K562 (cell line): ENCODE results near the gene MEGF11. TPM values are rescaled to one million over a fixed set of nuclear protein-coding genes. Genes with fewer than 3 reads are reported as not detected.
A peak's percentile ranks its signal among the peaks of the same experiment; 100 is the strongest.

ENCODE experiments used
- CC2D1A ChIP-seq: fragments of 450-650 bp; IDR thresholded peaks from 2 replicates; pipeline ENCODE4 v1.6.1; 2017; ENCODE audit warnings: mild to moderate bottlenecking
- CHCHD3 ChIP-seq: fragments of 250-450 bp; sonication (Bioruptor Pico); IDR thresholded peaks from 2 replicates; pipeline ENCODE4 v2.1.2; 2022; ENCODE audit warnings: mild to moderate bottlenecking
- ESRRB ChIP-seq: fragments of 250-450 bp; sonication (Bioruptor Pico); IDR thresholded peaks from 2 replicates; pipeline ENCODE4 v1.5.0; 2020; ENCODE audit warnings: mild to moderate bottlenecking, moderate library complexity, borderline replicate concordance
- FOXA1 ChIP-seq: fragments of 450-650 bp; IDR thresholded peaks from 2 replicates; pipeline ENCODE4 v1.6.1; 2016; ENCODE audit warnings: mild to moderate bottlenecking, borderline replicate concordance
- HDAC6 ChIP-seq: IDR thresholded peaks from 2 replicates; pipeline ENCODE4 v1.6.1; 2012; ENCODE audit warnings: low read depth, mild to moderate bottlenecking, control low read depth, inconsistent platforms, low read length, moderate library complexity
- HEY1 ChIP-seq: fragments of 250-450 bp; sonication (Bioruptor Pico); IDR thresholded peaks from 2 replicates; pipeline ENCODE4 v1.5.0; 2020; ENCODE audit warnings: mild to moderate bottlenecking, moderate library complexity, borderline replicate concordance
- HMGN3 ChIP-seq: IDR thresholded peaks from 2 replicates; pipeline ENCODE4 v1.6.1; 2011; ENCODE audit warnings: borderline replicate concordance, low read depth, mild to moderate bottlenecking, mixed read lengths, low read length; ENCODE audit not compliant: insufficient read length; ENCODE audit errors: extremely low read depth
- IRF9 ChIP-seq: fragments of 450-650 bp; IDR thresholded peaks from 2 replicates; pipeline ENCODE4 v1.6.1; 2016; ENCODE audit warnings: missing biosample characterization, missing genetic modification characterization
- KAT8 ChIP-seq: fragments of 450-650 bp; IDR thresholded peaks from 2 replicates; pipeline ENCODE4 v1.6.1; 2016; ENCODE audit warnings: low read depth, mild to moderate bottlenecking
- KLF6 ChIP-seq: fragments of 250-450 bp; sonication (Bioruptor Pico); IDR thresholded peaks from 2 replicates; pipeline ENCODE4 v1.4.0; 2020; ENCODE audit warnings: mild to moderate bottlenecking, moderate library complexity, borderline replicate concordance
- LCOR ChIP-seq: sonication (generic); formaldehyde crosslinking; IDR thresholded peaks from 2 replicates; pipeline ENCODE4 v1.8.0; 2022; ENCODE audit warnings: mild to moderate bottlenecking, missing genetic modification reagents
- PHB2 ChIP-seq: fragments of 450-650 bp; IDR thresholded peaks from 2 replicates; pipeline ENCODE4 v1.6.1; 2017; ENCODE audit warnings: low read depth
- SMC3 ChIP-seq: conservative IDR thresholded peaks from 2 replicates; pipeline ENCODE4 v1.6.1; 2011; ENCODE audit warnings: low read depth, low read length, improper control_type of control experiment; ENCODE audit not compliant: insufficient read depth
- SOX6 ChIP-seq: fragments of 450-650 bp; IDR thresholded peaks from 2 replicates; pipeline ENCODE4 v1.6.1; 2014; ENCODE audit warnings: mild to moderate bottlenecking
- TCF15 ChIP-seq: fragments of 250-450 bp; sonication (Bioruptor Pico); IDR thresholded peaks from 2 replicates; pipeline ENCODE4 v1.8.0; 2022; ENCODE audit warnings: moderate library complexity, mild to moderate bottlenecking, inconsistent platforms
- TCF3 ChIP-seq: sonication (generic); formaldehyde crosslinking; IDR thresholded peaks from 2 replicates; pipeline ENCODE4 v1.4.0; 2020; ENCODE audit warnings: mild to moderate bottlenecking, missing genetic modification reagents
- TRIM24 ChIP-seq, 2 experiments: fragments of 450-650 bp; IDR thresholded peaks; 2 replicates each; pipeline ENCODE4 v1.6.1; 2016
- U2AF1 ChIP-seq: fragments of 200-400 bp; formaldehyde crosslinking; optimal IDR thresholded peaks from 2 replicates; pipeline ENCODE3; 2017; ENCODE audit warnings: mild to moderate bottlenecking, low read depth, low read length, moderate library complexity
- ZBTB2 ChIP-seq: fragments of 450-650 bp; IDR thresholded peaks from 2 replicates; pipeline ENCODE4 v1.6.1; 2016; ENCODE audit warnings: antibody characterized with exemption
- ZBTB7A ChIP-seq: IDR thresholded peaks from 2 replicates; pipeline ENCODE4 v1.6.1; 2011; ENCODE audit warnings: low read depth, mild to moderate bottlenecking, low read length, moderate library complexity, borderline replicate concordance; ENCODE audit not compliant: control insufficient read depth
- ZBTB9 ChIP-seq: fragments of 450-650 bp; formaldehyde crosslinking; IDR thresholded peaks from 2 replicates; pipeline ENCODE4 v1.4.0; 2020; ENCODE audit warnings: mild to moderate bottlenecking, moderate library complexity
- ZC3H11A ChIP-seq: IDR thresholded peaks from 2 replicates; pipeline ENCODE4 v1.6.1; 2012; ENCODE audit warnings: low read depth, low read length, improper control_type of control experiment
- ZNF384 ChIP-seq: IDR thresholded peaks from 2 replicates; pipeline ENCODE4 v1.6.1; 2012; ENCODE audit warnings: low read depth, low read length, improper control_type of control experiment
- ZNF583 ChIP-seq: fragments of 250-450 bp; sonication (Bioruptor Pico); IDR thresholded peaks from 2 replicates; pipeline ENCODE4 v1.4.0; 2020
- ZNF584 ChIP-seq: fragments of 200-800 bp; sonication (Bioruptor generic); IDR thresholded peaks from 2 replicates; pipeline ENCODE4 v1.6.1; 2016; ENCODE audit warnings: low read depth, mild to moderate bottlenecking, missing genetic modification characterization, missing compliant biosample characterization
- ZZZ3 ChIP-seq: fragments of 450-650 bp; IDR thresholded peaks from 2 replicates; pipeline ENCODE4 v1.6.1; 2016; ENCODE audit warnings: antibody characterized with exemption, mild to moderate bottlenecking, moderate library complexity
- polyA plus RNA-seq, 8 experiments: library from polyadenylated mRNA; depleted of rRNA in 4 of 8; stranded (reverse) in 5 of 8; unstranded in 3 of 8; fragments of >200 nt; fragmentation: Nextera tagmentation in 2 of 8; fragmentation: Illumina TruSeq in 1 of 8; extraction: Ambion mirVana in 2 of 8; extraction: Trizol in 1 of 8; gene quantifications; 2 replicates each; pipeline versions ENCODE4 v1.2.1 to v1.2.3, GENCODE V29; 2011 to 2014; ENCODE audit warnings: inconsistent platforms in 1 of 8, missing spikeins in 1 of 8
- total RNA-seq, 7 experiments: library from RNA; depleted of rRNA in 6 of 7; stranded (reverse); fragments of >200 nt in 6 of 7; fragmentation: Illumina TruSeq in 2 of 7; extraction: Trizol in 2 of 7; gene quantifications; 2 replicates each; pipeline versions ENCODE4 v1.2.1 to v1.2.3, GENCODE V29; 2011 to 2021; ENCODE audit warnings: low replicate concordance in 1 of 7

The MEGF11 gene
- total and polyA plus RNA-seq, 9 of the 15 experiments (the other 6 are each of a cell fraction or from before 2014, with no cell fraction given): 0.06 to 0.23 (median 0.20) TPM; not detected in 6

GRCh38 chr15:65869126-65869953 is 384.2 kb downstream of the MEGF11 start, which contains the start of gene RAB11A (continued):
- TF ChIP-seq HDAC6: no peak; the same call in 1 of the 2 replicates
- TF ChIP-seq KAT8: no peak
- no peak; the same call in 1 of the 2 replicates for TF ChIP-seq KLF6 (CRISPR knock-in tag)
- no peak for TF ChIP-seq CC2D1A
- TF ChIP-seq SMC3: peak; percentile 37; the same call in 1 of the 2 replicates
- TF ChIP-seq ESRRB: no peak
- no peak for TF ChIP-seq ZBTB2
- TF ChIP-seq ZBTB9: peak; percentile 39; the same call in 1 of the 2 replicates
- no peak for TF ChIP-seq ZZZ3
- peak; percentile 51 for TF ChIP-seq SOX6
- no peak for TF ChIP-seq HEY1 (CRISPR knock-in tag)
- TF ChIP-seq ZNF384: no peak
- no peak for TF ChIP-seq ZNF584 (CRISPR knock-in tag)
- no peak for TF ChIP-seq PHB2
- no peak for TF ChIP-seq U2AF1
- TF ChIP-seq CHCHD3 (CRISPR knock-in tag): no peak
- no peak for TF ChIP-seq TCF15 (CRISPR knock-in tag)
- TF ChIP-seq HMGN3: peak; percentile 98
- TF ChIP-seq IRF9 (tag): no peak
- TF ChIP-seq TCF3: no peak; the same call in none of the 2 replicates
- TF ChIP-seq LCOR (CRISPR knock-in tag): peak; percentile 72
- TF ChIP-seq TRIM24 (IDR thresholded peaks at IDR 0.05): peak in 1 of 2 experiments; percentile 51; a peak in 1 of 4 replicates
- TF ChIP-seq ZNF583 (CRISPR knock-in tag): no peak
- no peak for TF ChIP-seq FOXA1
- TF ChIP-seq ZBTB7A: peak; percentile 81
- no peak for TF ChIP-seq ZC3H11A
